Glutamatergic neuron (in vitro differentiated cells): Measurements from ENCODE around the gene RHO. TPM values are rescaled to one million over a fixed set of nuclear protein-coding genes. Genes with fewer than 3 reads are reported as not detected.

Source experiments
- DNase-seq: peaks from one replicate; pipeline ENCODE4 v3.0.0; 2022
- H3K27ac Mint-ChIP-seq: one replicate; pipeline ENCODE4 v1.8.0; 2020; ENCODE audit warnings: mild to moderate bottlenecking, mixed read lengths, inconsistent platforms; ENCODE audit not compliant: unreplicated experiment
- H3K27me3 Mint-ChIP-seq: one replicate; pipeline ENCODE4 v1.8.0; 2020; ENCODE audit warnings: mild to moderate bottlenecking, moderate library complexity, mixed read lengths, inconsistent platforms; ENCODE audit not compliant: unreplicated experiment
- H3K36me3 Mint-ChIP-seq: one replicate; pipeline ENCODE4 v1.8.0; 2020; ENCODE audit warnings: mild to moderate bottlenecking, mixed read lengths, inconsistent platforms; ENCODE audit not compliant: unreplicated experiment
- H3K4me1 Mint-ChIP-seq: one replicate; pipeline ENCODE4 v1.8.0; 2020; ENCODE audit warnings: mild to moderate bottlenecking, low read depth, mixed read lengths, inconsistent platforms; ENCODE audit not compliant: unreplicated experiment
- H3K4me3 Mint-ChIP-seq: one replicate; pipeline ENCODE4 v1.8.0; 2020; ENCODE audit warnings: mild to moderate bottlenecking, mixed read lengths, inconsistent platforms; ENCODE audit not compliant: unreplicated experiment
- H3K9me3 Mint-ChIP-seq: one replicate; pipeline ENCODE4 v1.8.0; 2020; ENCODE audit warnings: mild to moderate bottlenecking, moderate library complexity, mixed read lengths, inconsistent platforms; ENCODE audit not compliant: unreplicated experiment
- CTCF ChIP-seq: fragments of 200-600 bp; sonication (generic); IDR thresholded peaks from one replicate; pipeline ENCODE4 v1.5.0; 2021; ENCODE audit not compliant: partially characterized antibody, unreplicated experiment
- total RNA-seq: library from RNA; stranded (reverse); fragmentation: NEBNext Ultra II Directional; extraction: Animal tissue kit (Norgen Biotek cat#: 25700); gene quantifications from one replicate; pipeline ENCODE4 v1.2.1, GENCODE V29; 2021; ENCODE audit not compliant: unreplicated experiment

RHO gene
- total RNA-seq, 1 donor from 2014 or later: not detected

- TF ChIP-seq CTCF: no peak
- no peak overlapping the region for H3K4me3 Mint-ChIP-seq
- H3K9me3 Mint-ChIP-seq: peaks cover 4% of the 10 kb centered on the region
- H3K27me3 Mint-ChIP-seq: peaks cover 14% of the 10 kb centered on the region
- H3K36me3 Mint-ChIP-seq: peaks cover 4% of the 10 kb centered on the region
- no peak for DNase-seq
- H3K4me1 Mint-ChIP-seq: peaks cover 12% of the 10 kb centered on the region
- H3K27ac Mint-ChIP-seq: no peak overlapping the region
Observed at GRCh38 chr3:129521611-129522010, 6.8 kb upstream of the RHO start.

GRCh38 chr3:129522953-129523352 is 5.5 kb upstream of the RHO start:
- no peak for DNase-seq
- Mint-ChIP-seq H3K27me3 (peaks cover 7% of the 10 kb centered on the region), H3K4me3 (no peak overlapping the region), H3K4me1 (peaks cover 13% of the 10 kb centered on the region), H3K36me3 (peaks cover 4% of the 10 kb centered on the region), H3K9me3 (peaks cover 1% of the 10 kb centered on the region), H3K27ac (no peak overlapping the region)
- TF ChIP-seq CTCF: no peak

- Mint-ChIP-seq H3K4me1 (peaks cover 13% of the 10 kb centered on the region), H3K36me3 (peaks cover 4% of the 10 kb centered on the region), H3K9me3 (peaks cover 1% of the 10 kb centered on the region), H3K4me3 (no peak overlapping the region), H3K27ac (no peak overlapping the region), H3K27me3 (peaks cover 7% of the 10 kb centered on the region)
- no peak for TF ChIP-seq CTCF
- no peak for DNase-seq
Observed at GRCh38 chr3:129524081-129524480, 4.4 kb upstream of the RHO start.

GRCh38 chr3:129525341-129525968 is 3.0 kb upstream of the RHO start:
- Mint-ChIP-seq H3K27me3 (peaks cover 4% of the 10 kb centered on the region), H3K27ac (no peak overlapping the region), H3K9me3 (peaks cover 1% of the 10 kb centered on the region), H3K4me1 (peaks cover 9% of the 10 kb centered on the region), H3K4me3 (no peak overlapping the region), H3K36me3 (no peaks in the 10 kb centered on the region)
- DNase-seq: no peak
- no peak for TF ChIP-seq CTCF

GRCh38 chr3:129526121-129526900 is 2.1 kb upstream of the RHO start:
- peaks cover 7% of the 10 kb centered on the region for H3K4me1 Mint-ChIP-seq
- DNase-seq: no peak
- no peak for TF ChIP-seq CTCF
- peaks cover 1% of the 10 kb centered on the region for H3K9me3 Mint-ChIP-seq
- H3K27me3 Mint-ChIP-seq: peaks cover 5% of the 10 kb centered on the region
- no peaks in the 10 kb centered on the region for H3K36me3 Mint-ChIP-seq
- no peak overlapping the region for H3K27ac Mint-ChIP-seq
- H3K4me3 Mint-ChIP-seq: no peak overlapping the region
